GM21619 (cell line): ENCODE data around the gene MGAT5.

Source experiments
- ATAC-seq: cut with Tn5 transposase; IDR thresholded peaks from one replicate; pipeline ENCODE4 v1.9.1; 2021; ENCODE audit not compliant: unreplicated experiment

MGAT5 gene

DNA sequence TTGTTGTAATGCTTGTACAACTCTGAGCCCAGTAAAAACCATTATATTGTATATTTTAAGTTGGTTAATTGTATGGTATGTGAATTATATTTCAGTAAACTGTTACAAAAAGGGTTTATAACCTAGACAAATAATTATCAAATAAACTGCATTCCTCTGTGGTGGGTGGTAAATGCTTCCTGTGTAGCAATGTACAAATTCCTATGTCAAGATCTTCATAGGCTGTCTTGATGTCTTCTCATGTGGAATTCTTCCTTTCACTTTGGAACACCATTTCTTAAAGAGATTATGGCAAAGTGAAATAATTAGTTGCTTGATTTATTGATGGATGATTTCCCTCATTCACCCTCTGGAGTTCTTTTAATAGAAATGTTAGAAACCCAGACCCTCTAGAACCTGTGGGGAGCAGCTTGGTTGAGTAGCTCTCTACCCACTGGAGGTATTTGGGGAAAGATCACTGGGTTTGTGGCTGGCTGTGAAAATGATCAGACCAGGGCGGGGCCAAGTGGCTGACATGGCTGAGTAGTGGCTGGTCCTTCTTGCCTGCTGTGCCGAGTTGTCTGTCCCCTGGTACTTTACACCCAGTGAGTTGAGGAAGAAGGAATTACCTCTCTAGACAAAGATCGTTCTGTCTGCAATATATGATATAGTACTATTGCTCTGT is 22.4 kb upstream of the MGAT5 start:
- no peak for ATAC-seq

DNA sequence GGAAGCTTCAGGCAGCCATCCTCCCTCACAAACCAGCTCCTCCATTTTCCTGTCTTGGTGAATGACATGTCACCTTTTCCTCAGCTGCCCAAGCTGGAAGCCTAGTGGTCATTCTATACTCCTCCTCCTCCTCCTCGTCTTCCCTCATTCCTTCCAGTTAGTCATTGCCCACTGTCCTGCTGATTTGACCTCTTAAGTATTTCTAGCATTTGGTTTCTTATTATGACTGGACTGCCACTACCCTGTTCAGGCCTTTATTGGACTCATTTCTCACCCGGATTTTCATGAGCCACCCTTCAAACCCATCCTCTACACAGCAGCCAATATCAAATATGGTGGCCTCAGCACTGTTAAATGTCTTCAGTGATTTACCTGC is 21.9 kb upstream of the MGAT5 start:
- no peak for ATAC-seq

- ATAC-seq: peak; percentile 30
Measured at GRCh38 chr2:134232461-134232860, 21.4 kb upstream of the MGAT5 start.

GRCh38 chr2:134232868-134233727 is 20.8 kb upstream of the MGAT5 start:
- ATAC-seq: peak; percentile 44

- ATAC-seq: peak; percentile 56
Measured at GRCh38 chr2:134233728-134234136, 20.1 kb upstream of the MGAT5 start.

GRCh38 chr2:134234535-134234934 is 19.3 kb upstream of the MGAT5 start:
- no peak for ATAC-seq

DNA sequence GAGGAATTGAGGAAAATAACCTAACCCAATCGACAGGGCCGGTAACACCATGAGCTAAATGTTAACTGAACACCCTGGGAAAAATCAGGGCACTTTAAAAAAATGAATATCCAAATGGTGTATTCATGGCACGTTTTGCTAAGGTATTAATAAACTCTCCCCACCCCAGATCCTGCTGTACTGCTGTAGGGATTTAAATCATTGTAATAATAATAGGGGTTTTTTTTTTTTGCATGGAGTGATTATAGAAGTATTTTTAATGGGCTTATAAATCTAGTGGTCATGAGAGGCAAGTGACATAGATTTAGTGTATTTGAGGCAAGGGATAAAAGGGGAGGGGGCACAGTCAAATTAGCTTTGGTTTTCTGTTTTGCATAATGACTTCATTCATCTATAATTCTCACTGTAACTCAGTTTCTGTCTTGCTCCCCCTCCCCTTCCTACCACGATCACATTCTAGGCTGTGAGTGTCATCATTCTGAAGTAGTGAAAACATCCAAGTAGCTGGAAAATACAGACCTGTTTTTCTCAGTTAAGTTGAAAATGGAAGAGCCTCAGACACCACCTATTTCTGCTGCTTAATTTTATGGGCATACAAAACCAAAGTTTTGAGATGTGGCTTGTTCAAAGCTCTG is 18.2 kb upstream of the MGAT5 start:
- no peak for ATAC-seq

- no peak for ATAC-seq
Measured at GRCh38 chr2:134238371-134238770, 15.5 kb upstream of the MGAT5 start.

- no peak for ATAC-seq
Measured at GRCh38 chr2:134240061-134240460, 13.8 kb upstream of the MGAT5 start.

- no peak for ATAC-seq
Measured at GRCh38 chr2:134241911-134242310, 12.0 kb upstream of the MGAT5 start.

- no peak for ATAC-seq
Measured at GRCh38 chr2:134243244-134243643, 10.6 kb upstream of the MGAT5 start.

GRCh38 chr2:134244086-134244485 is 9.8 kb upstream of the MGAT5 start:
- ATAC-seq: no peak

DNA sequence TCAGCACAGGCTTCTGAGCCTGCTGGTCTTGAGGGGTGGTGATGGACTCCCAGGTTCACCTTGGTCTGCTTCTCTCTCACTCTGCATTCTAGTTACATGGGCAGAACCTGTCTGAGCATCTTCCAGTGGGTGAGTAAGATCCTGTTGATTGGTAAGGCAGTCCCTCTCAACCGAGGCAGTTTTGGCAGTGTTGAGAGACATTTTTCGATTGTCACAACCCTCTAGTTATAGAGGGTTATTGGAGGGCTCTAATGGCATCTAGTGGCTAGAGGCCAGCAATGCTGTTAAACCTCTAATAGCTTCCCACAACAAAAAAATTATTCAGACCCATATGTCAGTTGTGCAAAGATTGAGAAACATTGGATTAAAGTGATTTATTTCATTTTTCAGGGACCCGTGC is 9.3 kb upstream of the MGAT5 start:
- ATAC-seq: no peak

DNA sequence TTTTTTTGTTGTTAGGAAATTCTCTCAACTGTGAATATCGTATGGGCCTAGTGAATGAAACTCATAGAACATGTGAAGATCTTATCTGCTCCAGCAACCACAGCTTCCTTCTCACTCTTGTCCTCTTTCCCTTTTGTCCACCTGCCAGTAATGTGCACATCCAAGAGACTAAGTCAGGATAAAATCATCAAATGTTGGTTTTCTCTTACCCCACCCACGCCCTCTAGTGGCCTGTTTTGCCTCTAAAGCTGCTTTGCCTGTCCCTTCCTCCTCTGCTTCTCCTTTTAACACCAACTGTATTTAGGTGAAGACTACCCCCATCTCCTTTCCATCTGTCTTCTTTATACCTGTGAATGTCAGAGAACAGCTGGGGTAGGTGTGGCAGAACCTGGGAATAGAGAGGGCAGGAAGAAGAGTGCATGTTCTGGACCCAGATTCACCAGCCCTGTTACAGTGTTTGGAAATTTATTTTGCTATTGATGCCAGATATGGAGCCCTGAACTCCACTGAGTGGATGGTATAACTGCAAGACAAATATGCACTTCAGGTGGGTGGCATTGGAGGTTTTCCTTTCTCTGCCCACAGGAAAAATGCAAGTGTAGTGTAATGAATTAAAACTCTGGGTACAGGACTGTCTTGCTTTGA is 8.4 kb upstream of the MGAT5 start:
- ATAC-seq: no peak

DNA sequence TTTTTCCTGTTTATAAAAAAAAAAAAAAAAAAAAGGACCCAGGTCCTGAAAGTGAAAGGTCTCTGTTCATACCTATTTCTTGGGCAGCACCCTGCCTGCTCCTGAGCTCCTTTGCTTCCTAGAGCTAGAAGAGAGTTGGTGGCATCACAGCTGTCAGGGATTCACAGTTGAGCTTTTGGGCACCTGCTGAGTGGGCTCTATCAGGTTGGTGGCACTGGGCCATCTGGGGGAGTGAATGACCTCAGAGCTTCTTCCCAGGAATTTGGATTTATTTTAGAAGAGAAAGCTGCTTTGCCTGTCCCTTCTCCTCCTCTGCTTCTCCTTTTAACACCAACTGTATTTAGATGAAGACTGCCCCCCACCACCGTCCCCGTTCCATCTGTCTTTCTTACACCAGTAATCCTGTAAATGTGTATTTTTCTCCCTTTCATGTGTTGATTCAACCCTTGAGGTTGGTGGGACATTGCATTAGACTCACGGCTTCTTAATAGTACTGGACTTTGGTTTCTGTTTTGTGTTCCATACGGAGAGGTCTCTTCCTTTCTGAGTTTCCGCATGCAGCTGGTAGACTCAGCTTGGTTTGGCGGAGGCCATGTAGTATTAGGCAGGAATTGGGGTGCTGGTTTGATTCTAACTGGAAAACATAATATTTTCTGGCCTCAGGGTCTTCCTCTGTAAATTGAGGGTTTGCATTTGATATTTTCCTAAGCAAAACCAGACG is 7.6 kb upstream of the MGAT5 start:
- no peak for ATAC-seq

DNA sequence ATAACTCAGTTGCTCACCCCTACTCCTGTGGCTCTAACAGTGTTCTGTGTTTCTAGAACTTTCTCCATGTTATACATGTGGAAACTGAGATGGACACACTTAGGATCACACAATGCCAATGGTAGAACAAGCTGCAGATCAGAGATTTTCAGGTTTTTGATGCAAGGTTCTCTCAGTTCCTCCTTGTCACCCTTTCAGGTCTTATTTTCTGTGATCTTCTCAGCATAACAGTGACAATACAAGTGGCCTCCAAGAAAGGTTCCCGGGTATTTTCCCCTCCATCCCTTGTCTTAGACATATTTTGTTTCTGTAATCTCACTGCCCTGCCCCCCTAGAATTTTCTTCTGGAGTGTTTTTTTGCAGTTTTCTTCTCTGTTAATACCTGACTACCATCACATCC is 6.2 kb upstream of the MGAT5 start:
- peak; percentile 38 for ATAC-seq

DNA sequence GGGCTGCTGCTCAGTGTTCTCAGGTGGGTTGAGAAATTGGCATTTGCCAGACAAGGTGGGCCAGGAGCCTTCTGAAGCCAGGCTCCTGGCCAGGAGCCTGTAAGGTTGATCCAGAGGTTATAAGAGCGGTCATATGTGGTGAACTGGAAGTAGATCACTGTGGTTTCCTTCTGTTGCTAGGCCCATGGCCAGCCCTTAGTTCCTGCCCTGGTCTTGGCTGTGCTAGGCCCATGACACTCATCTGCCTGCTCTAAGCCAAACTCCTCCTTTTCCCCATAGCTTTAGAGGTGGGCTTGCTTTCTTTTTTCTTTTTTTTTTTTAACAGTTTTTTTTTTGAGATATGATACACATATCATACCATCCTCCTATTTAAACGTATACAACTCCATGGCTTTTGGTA is 5.0 kb upstream of the MGAT5 start:
- ATAC-seq: no peak

- ATAC-seq: no peak
Measured at GRCh38 chr2:134249755-134250154, 4.1 kb upstream of the MGAT5 start.

GRCh38 chr2:134250840-134251461 is 2.9 kb upstream of the MGAT5 start:
- peak; percentile 19 for ATAC-seq

DNA sequence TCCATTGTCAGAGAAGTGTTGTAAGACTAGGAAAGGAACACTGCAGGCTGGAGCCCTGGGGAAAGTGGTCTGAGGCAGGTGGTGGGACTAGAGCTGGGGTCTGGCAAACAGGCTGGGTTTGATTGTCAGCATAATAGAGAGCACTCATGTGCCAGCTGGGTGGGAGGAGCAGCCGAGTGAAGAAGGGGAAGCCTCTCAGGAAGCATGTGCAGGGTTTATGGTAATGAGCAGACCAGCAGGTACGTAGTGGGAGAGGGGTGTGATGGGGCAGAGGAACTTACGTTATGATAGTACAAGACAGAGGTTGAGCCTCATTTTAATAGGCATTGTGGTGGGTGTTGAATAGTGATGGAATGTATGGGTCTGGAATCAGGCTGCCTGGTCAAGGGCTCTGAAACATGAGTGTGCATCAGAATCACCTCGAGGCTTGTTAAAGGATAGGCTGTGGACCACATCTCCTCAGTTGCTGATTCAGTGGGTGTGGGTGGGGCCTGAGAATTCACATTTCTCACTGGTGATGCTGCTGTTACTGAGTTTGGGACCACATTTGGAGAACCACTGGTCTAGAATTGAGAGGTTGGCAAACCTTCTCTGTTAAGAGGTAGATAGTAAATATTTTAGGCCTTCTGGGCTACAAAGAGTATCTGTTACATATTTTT is 1.7 kb upstream of the MGAT5 start:
- no peak for ATAC-seq
